HG02938 (cell line): ENCODE results near the gene TP53I13.

ENCODE experiments used
- ATAC-seq: cut with Tn5 transposase; IDR thresholded peaks from one replicate; pipeline ENCODE4 v1.9.1; 2021; ENCODE audit warnings: mild to moderate bottlenecking, moderate library complexity; ENCODE audit not compliant: unreplicated experiment

TP53I13 gene

GRCh38 chr17:29578626-29579485, 10.4 kb downstream of the TP53I13 start:
- ATAC-seq = no peak

GRCh38 chr17:29579866-29580771, 11.6 kb downstream of the TP53I13 start:
- peak; percentile 69 for ATAC-seq

GRCh38 chr17:29581583-29582253, 13.2 kb downstream of the TP53I13 start:
- ATAC-seq = no peak

- ATAC-seq = no peak
Measured at GRCh38 chr17:29582254-29582765, 13.8 kb downstream of the TP53I13 start.

- ATAC-seq = no peak
Measured at GRCh38 chr17:29582772-29583171, 14.3 kb downstream of the TP53I13 start.

GRCh38 chr17:29583324-29584248, 15.1 kb downstream of the TP53I13 start:
- no peak for ATAC-seq

GRCh38 chr17:29584452-29585079, 16.1 kb downstream of the TP53I13 start:
- no peak for ATAC-seq

- ATAC-seq = no peak
Measured at GRCh38 chr17:29585080-29585751, 16.7 kb downstream of the TP53I13 start.

- no peak for ATAC-seq
Measured at GRCh38 chr17:29586676-29587469, 18.4 kb downstream of the TP53I13 start.

GRCh38 chr17:29587591-29587990, 19.1 kb downstream of the TP53I13 start:
- ATAC-seq = no peak

- ATAC-seq = no peak
Measured at GRCh38 chr17:29588017-29588561, 19.6 kb downstream of the TP53I13 start.

- ATAC-seq = no peak
Measured at GRCh38 chr17:29588562-29589411, 20.3 kb downstream of the TP53I13 start.

- no peak for ATAC-seq
Measured at GRCh38 chr17:29589524-29590410, 21.3 kb downstream of the TP53I13 start, which contains the start of gene GIT1. Gene GIT1 (minus strand): TSS chr17:29589648. CDS start chr17:29589378, 270 bp downstream.

GRCh38 chr17:29590411-29591145, 22.1 kb downstream of the TP53I13 start:
- ATAC-seq = no peak

- ATAC-seq = no peak
Measured at GRCh38 chr17:29591146-29591736, 22.7 kb downstream of the TP53I13 start.
